ENCODE results near the gene TMPRSS4. TPM values are rescaled to one million over a fixed set of nuclear protein-coding genes. Genes with fewer than 3 reads are reported as not detected.

TMPRSS4 gene
- total RNA-seq, 1 experiment from 2014 or later, result not detected

DNA sequence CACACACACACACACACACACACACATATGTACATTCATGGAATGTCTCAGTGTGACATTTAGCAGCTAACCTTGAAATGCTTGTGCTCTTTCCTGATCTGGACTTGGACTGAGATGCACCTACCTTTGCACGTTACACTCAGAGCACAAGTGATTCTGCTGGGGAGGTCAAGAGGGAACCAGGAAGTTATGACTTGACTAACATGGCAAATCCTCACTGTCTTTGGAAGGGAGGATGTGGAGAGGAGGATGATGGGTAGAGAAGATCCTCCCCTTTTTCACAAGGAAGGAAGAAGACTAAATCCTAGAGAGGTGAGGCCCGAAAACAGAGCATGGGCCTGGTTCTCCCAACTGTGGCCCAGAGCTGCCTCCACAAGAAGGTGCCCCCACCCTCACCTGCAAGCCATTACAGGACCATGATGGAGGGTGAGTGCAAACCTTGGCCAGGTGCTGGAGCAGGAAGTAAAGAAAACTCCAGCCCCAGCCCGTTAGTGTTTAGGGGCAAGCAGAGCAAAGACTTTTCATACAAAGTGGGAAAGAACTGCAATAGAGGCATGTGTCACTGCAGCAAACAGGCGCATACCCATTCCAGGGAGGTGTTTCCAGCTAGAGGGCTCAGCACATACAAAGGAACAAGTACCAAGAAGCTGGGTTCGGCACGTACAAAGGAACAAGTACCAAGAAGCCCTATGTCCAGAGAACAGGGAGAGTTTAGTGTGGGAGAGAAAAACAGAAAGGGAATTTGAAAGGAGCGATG, 49.4 kb downstream of the TMPRSS4 start:
- no peak overlapping the region for H3K4me2 ChIP-seq (ENCODE audit: insufficient read depth, insufficient read length, low read length)
- Mint-ChIP-seq H3K27ac (peak overlapping the region in 1 of 3 experiments; percentile 83; a peak in 1 of 7 replicates), H3K36me3 (ENCODE audit: insufficient read depth in 1 of 3, low read depth in 3 of 3) (no peaks in the 10 kb centered on the region), H3K9me3 (no peaks in the 10 kb centered on the region), H3K4me1 (peaks cover 6 to 12% of the 10 kb centered on the region in 2 experiments), H3K27me3 (ENCODE audit: low read depth) (peaks cover 14% of the 10 kb centered on the region), H3K4me3 (no peak overlapping the region)
- H3K79me1 ChIP-seq (ENCODE audit: insufficient read depth, low read depth, low read length, poor library complexity, severe bottlenecking), result no peaks in the 10 kb centered on the region
- H4K20me1 ChIP-seq (ENCODE audit: control insufficient read depth, insufficient read depth, insufficient read length), result no peaks in the 10 kb centered on the region
- WGBS (ENCODE audit: extremely low coverage, insufficient read length, low lambda C conversion rate), result no CpG with 5 or more reads among the region's 7 CpGs
- TF ChIP-seq, protein P1, sequence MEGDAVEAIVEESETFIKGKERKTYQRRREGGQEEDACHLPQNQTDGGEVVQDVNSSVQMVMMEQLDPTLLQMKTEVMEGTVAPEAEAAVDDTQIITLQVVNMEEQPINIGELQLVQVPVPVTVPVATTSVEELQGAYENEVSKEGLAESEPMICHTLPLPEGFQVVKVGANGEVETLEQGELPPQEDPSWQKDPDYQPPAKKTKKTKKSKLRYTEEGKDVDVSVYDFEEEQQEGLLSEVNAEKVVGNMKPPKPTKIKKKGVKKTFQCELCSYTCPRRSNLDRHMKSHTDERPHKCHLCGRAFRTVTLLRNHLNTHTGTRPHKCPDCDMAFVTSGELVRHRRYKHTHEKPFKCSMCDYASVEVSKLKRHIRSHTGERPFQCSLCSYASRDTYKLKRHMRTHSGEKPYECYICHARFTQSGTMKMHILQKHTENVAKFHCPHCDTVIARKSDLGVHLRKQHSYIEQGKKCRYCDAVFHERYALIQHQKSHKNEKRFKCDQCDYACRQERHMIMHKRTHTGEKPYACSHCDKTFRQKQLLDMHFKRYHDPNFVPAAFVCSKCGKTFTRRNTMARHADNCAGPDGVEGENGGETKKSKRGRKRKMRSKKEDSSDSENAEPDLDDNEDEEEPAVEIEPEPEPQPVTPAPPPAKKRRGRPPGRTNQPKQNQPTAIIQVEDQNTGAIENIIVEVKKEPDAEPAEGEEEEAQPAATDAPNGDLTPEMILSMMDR (conservative IDR thresholded peaks at IDR 0.05), result no peak
- no peaks in the 10 kb centered on the region for H3K4me1 ChIP-seq (ENCODE audit: insufficient read depth, low read length)
- H3K4ac ChIP-seq (ENCODE audit: low read depth, low read length), result no peak overlapping the region
- H3K23ac ChIP-seq (ENCODE audit: insufficient read length, low read depth, low read length), result no peak overlapping the region
- H3K14ac ChIP-seq (ENCODE audit: insufficient read depth, low read length), result no peak overlapping the region
- H3K56ac ChIP-seq (ENCODE audit: insufficient read length, low read depth, low read length), result no peak overlapping the region
- no peak overlapping the region for H3T11ph ChIP-seq (ENCODE audit: low read length)
- H2BK12ac ChIP-seq (ENCODE audit: insufficient read length, low read depth, low read length), result no peak overlapping the region
- no peaks in the 10 kb centered on the region for H3K79me2 ChIP-seq (ENCODE audit: insufficient read depth, low read length)
- H2BK20ac ChIP-seq (ENCODE audit: low read depth, low read length, poor library complexity, severe bottlenecking), result no peak overlapping the region
- H2BK5ac ChIP-seq (ENCODE audit: insufficient read length, low read length), result no peak overlapping the region
- no peak overlapping the region for H3K9ac ChIP-seq (ENCODE audit: extremely low read depth, insufficient read length, low read length)
- no peak overlapping the region for H2BK120ac ChIP-seq (ENCODE audit: low read depth, low read length, poor library complexity, severe bottlenecking)
- no peaks in the 10 kb centered on the region for H3K23me2 ChIP-seq (ENCODE audit: insufficient read length, low read depth, low read length, poor library complexity, severe bottlenecking)
- H4K91ac ChIP-seq (ENCODE audit: insufficient read length, low read depth, low read length), result no peak overlapping the region
- H4K5ac ChIP-seq (ENCODE audit: insufficient read length, low read depth, low read length), result no peak overlapping the region
- H3K9me3 ChIP-seq (ENCODE audit: control insufficient read depth, low read depth, low read length), result no peaks in the 10 kb centered on the region
- DNase-seq, result no peak
- no peak overlapping the region for H2AK5ac ChIP-seq (ENCODE audit: insufficient read length, low read length)
- H4K8ac ChIP-seq (replicated peaks; ENCODE audit: insufficient read length, low read depth, low read length), result no peak overlapping the region
- H2AFZ ChIP-seq (ENCODE audit: low read length), result no peak overlapping the region
- no peaks in the 10 kb centered on the region for H3K27me3 ChIP-seq (ENCODE audit: insufficient read depth, low read length)
- no peak overlapping the region for H2BK15ac ChIP-seq (ENCODE audit: low read depth, low read length)
- no peak overlapping the region for H3K27ac ChIP-seq (ENCODE audit: insufficient read length, low read depth, low read length)
- no peak overlapping the region for H3K18ac ChIP-seq (ENCODE audit: insufficient read length, low read depth, low read length)
